ENCODE data around the gene PATJ. TPM values are rescaled to one million over a fixed set of nuclear protein-coding genes. Genes with fewer than 3 reads are reported as not detected.

The PATJ gene
- total RNA-seq, 2 donors from 2014 or later = 74.3 to 81.7 TPM

DNA sequence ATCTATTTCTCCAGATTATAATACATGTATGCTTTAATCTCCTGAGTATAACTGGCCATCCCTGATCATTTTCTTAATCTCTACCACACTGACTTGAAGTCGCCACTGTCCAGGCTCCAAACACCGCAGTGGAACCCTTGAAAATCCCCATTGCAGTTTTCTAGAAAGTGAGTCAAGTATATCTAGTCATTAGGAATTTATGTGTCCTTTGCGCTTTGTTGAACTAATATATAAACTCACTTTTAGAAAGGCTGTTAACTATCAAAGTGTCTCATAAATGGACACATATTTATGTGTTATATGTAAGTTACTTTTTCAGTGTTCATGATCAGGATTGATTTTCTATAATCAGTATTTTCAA is 211.5 kb downstream of the PATJ start:
- no peak overlapping the region for H3K9ac ChIP-seq (ENCODE audit: extremely low read depth, low read length, poor library complexity, severe bottlenecking)
- peaks cover 6% of the 10 kb centered on the region for H3K4me1 ChIP-seq (ENCODE audit: control insufficient read depth, insufficient read depth, low read length)
- H3K27me3 ChIP-seq (ENCODE audit: control insufficient read depth, insufficient read depth, low read length, poor library complexity, severe bottlenecking) = no peaks in the 10 kb centered on the region
- H3K4me3 ChIP-seq (ENCODE audit: low read length) = no peak overlapping the region
- Mint-ChIP-seq H3K27ac (no peak overlapping the region), H3K27me3 (ENCODE audit: insufficient read depth) (no peaks in the 10 kb centered on the region), H3K4me1 (peaks cover 24% of the 10 kb centered on the region), H3K9me3 (no peaks in the 10 kb centered on the region), H3K36me3 (ENCODE audit: low read depth) (peaks cover under 1% of the 10 kb centered on the region), H3K4me3 (no peak overlapping the region)
- H3K36me3 ChIP-seq (ENCODE audit: control insufficient read depth, insufficient read depth, low read length) = no peaks in the 10 kb centered on the region
- 100% methylated on average over 2 of the region's 3 CpGs; no CpG with 5 or more reads in 1 of the 2 experiments for WGBS, 2 experiments (ENCODE audit: insufficient coverage in 1 of 2, insufficient read length in 1 of 2)
- no peaks in the 10 kb centered on the region for H3K9me3 ChIP-seq (ENCODE audit: control insufficient read depth, low read length)
- no peak overlapping the region for H3K27ac ChIP-seq (ENCODE audit: low read depth, low read length)
- DNase-seq = no peak
- TF ChIP-seq, protein P1, sequence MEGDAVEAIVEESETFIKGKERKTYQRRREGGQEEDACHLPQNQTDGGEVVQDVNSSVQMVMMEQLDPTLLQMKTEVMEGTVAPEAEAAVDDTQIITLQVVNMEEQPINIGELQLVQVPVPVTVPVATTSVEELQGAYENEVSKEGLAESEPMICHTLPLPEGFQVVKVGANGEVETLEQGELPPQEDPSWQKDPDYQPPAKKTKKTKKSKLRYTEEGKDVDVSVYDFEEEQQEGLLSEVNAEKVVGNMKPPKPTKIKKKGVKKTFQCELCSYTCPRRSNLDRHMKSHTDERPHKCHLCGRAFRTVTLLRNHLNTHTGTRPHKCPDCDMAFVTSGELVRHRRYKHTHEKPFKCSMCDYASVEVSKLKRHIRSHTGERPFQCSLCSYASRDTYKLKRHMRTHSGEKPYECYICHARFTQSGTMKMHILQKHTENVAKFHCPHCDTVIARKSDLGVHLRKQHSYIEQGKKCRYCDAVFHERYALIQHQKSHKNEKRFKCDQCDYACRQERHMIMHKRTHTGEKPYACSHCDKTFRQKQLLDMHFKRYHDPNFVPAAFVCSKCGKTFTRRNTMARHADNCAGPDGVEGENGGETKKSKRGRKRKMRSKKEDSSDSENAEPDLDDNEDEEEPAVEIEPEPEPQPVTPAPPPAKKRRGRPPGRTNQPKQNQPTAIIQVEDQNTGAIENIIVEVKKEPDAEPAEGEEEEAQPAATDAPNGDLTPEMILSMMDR (conservative IDR thresholded peaks at IDR 0.05) = no peak

DNA sequence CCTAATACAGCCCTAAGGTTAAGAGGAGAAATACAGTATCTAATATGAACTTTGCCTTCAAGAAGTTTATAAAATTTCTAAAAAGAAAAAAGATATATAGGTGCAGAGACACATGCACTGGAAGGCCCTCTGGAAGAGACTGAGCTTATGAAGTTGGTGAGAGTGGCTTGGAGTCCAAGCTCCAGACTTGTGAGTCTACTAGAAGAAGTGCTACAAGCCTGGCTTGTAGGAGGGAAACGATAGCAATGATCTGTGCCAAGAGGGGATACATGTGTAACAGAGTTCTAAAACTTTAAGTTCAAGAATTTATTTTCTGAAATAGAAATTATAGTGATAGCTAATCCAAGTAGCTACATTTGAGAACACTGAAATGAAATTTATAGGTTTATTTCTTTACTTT is 213.0 kb downstream of the PATJ start:
- WGBS, 2 experiments (ENCODE audit: insufficient coverage in 1 of 2, insufficient read length in 1 of 2) = 96% methylated on average over 1 of the region's 1 CpG; no CpG with 5 or more reads in 1 of the 2 experiments
- Mint-ChIP-seq H3K27ac (no peak overlapping the region), H3K4me1 (peaks cover 24% of the 10 kb centered on the region), H3K4me3 (no peak overlapping the region), H3K36me3 (ENCODE audit: low read depth) (peaks cover 7% of the 10 kb centered on the region), H3K27me3 (ENCODE audit: insufficient read depth) (no peaks in the 10 kb centered on the region), H3K9me3 (no peaks in the 10 kb centered on the region)
- Histone ChIP-seq H3K4me3 (ENCODE audit: low read length) (no peak overlapping the region), H3K36me3 (ENCODE audit: control insufficient read depth, insufficient read depth, low read length) (no peaks in the 10 kb centered on the region), H3K9me3 (ENCODE audit: control insufficient read depth, low read length) (no peaks in the 10 kb centered on the region), H3K4me1 (ENCODE audit: control insufficient read depth, insufficient read depth, low read length) (peaks cover 6% of the 10 kb centered on the region), H3K27me3 (ENCODE audit: control insufficient read depth, insufficient read depth, low read length, poor library complexity, severe bottlenecking) (no peaks in the 10 kb centered on the region), H3K27ac (ENCODE audit: low read depth, low read length) (no peak overlapping the region), H3K9ac (ENCODE audit: extremely low read depth, low read length, poor library complexity, severe bottlenecking) (no peak overlapping the region)
- TF ChIP-seq, protein P1 (conservative IDR thresholded peaks at IDR 0.05) = no peak
- no peak for DNase-seq

DNA sequence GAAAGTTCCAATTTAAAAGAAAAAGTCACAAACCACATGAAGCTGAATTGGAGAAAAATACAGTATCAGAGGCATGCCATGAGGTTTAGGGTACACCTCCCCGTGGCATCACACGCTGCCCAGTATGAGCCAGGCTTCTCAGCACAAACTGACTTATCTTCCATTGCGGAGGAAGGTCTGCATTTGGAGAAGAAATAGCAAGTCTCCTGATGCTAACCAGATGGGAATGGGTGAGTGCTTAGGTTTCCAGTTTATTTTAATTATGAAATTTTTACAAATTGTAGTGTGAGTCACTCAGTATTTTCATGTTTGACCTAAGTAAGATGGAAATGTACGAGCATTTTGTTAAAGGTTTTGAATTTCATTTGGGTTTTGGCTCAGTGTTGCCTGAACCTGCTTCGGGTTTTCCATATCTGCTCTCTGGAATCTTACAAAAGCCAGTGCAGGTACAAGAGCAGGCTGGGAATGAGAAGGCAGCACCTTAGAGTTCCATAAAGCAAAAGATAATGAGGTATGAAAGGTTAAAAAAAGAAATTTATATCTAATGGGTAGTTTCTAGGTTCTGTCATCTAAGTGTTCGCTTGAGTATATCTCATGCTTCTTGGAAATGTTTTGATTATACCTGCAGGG is 213.9 kb downstream of the PATJ start:
- TF ChIP-seq, protein P1 (conservative IDR thresholded peaks at IDR 0.05) = no peak
- H3K9me3 ChIP-seq (ENCODE audit: control insufficient read depth, low read length) = no peaks in the 10 kb centered on the region
- H3K4me3 ChIP-seq (ENCODE audit: low read length) = no peak overlapping the region
- no peaks in the 10 kb centered on the region for H3K9me3 Mint-ChIP-seq
- no peak overlapping the region for H3K9ac ChIP-seq (ENCODE audit: extremely low read depth, low read length, poor library complexity, severe bottlenecking)
- H3K27ac ChIP-seq (ENCODE audit: low read depth, low read length) = no peak overlapping the region
- no peaks in the 10 kb centered on the region for H3K27me3 ChIP-seq (ENCODE audit: control insufficient read depth, insufficient read depth, low read length, poor library complexity, severe bottlenecking)
- H3K27me3 Mint-ChIP-seq (ENCODE audit: insufficient read depth) = no peaks in the 10 kb centered on the region
- peaks cover 24% of the 10 kb centered on the region for H3K4me1 Mint-ChIP-seq
- peaks cover 4% of the 10 kb centered on the region for H3K4me1 ChIP-seq (ENCODE audit: control insufficient read depth, insufficient read depth, low read length)
- H3K27ac Mint-ChIP-seq = no peak overlapping the region
- no peak for DNase-seq
- no peak overlapping the region for H3K4me3 Mint-ChIP-seq
- no peaks in the 10 kb centered on the region for H3K36me3 ChIP-seq (ENCODE audit: control insufficient read depth, insufficient read depth, low read length)
- peaks cover 15% of the 10 kb centered on the region for H3K36me3 Mint-ChIP-seq (ENCODE audit: low read depth)
- 93 to 98% methylated on average over 5 to 6 of the region's 6 CpGs for WGBS, 2 experiments (ENCODE audit: insufficient coverage in 1 of 2, insufficient read length in 1 of 2)

All from endodermal cell (in vitro differentiated cells).